Activated CD8-positive, alpha-beta memory T cell treated with anti-CD3 and anti-CD28 coated beads, Interleukin-2, amount 50 U/mL, for 48 hours (primary cell): Measurements from ENCODE around the gene ROBO1.
"Not testable (repeated sequence)": the region's sequence is repeated elsewhere in the genome, so short reads cannot be mapped to it uniquely, and the experiment has no call there.

Source experiments
- DNase-seq: peaks from one replicate; pipeline ENCODE4 v3.0.0-alpha.2; 2020

The ROBO1 gene

GRCh38 chr3:79543218-79543982, 224.4 kb downstream of the ROBO1 start:
- no peak for DNase-seq

GRCh38 chr3:79534727-79535126, 233.1 kb downstream of the ROBO1 start:
- DNase-seq, result no peak

GRCh38 chr3:79531566-79532295, 236.1 kb downstream of the ROBO1 start:
- no peak for DNase-seq

GRCh38 chr3:79521221-79521848, 246.5 kb downstream of the ROBO1 start:
- DNase-seq, result no peak

GRCh38 chr3:79517766-79518413, 249.9 kb downstream of the ROBO1 start:
- DNase-seq, result no peak

GRCh38 chr3:79516795-79517194, 251.0 kb downstream of the ROBO1 start:
- no peak for DNase-seq

GRCh38 chr3:79515072-79515471, 252.7 kb downstream of the ROBO1 start:
- no peak for DNase-seq

- no peak for DNase-seq
Observed at GRCh38 chr3:79514069-79514468, 253.7 kb downstream of the ROBO1 start.

- no peak for DNase-seq
Observed at GRCh38 chr3:79506751-79507150, 261.0 kb downstream of the ROBO1 start.

GRCh38 chr3:79502216-79502681, 265.5 kb downstream of the ROBO1 start:
- not testable (repeated sequence) for DNase-seq

GRCh38 chr3:79497447-79498111, 270.2 kb downstream of the ROBO1 start:
- DNase-seq, result no peak

GRCh38 chr3:79491029-79491641, 276.7 kb downstream of the ROBO1 start:
- no peak for DNase-seq

- no peak for DNase-seq
Observed at GRCh38 chr3:79490165-79491028, 277.4 kb downstream of the ROBO1 start.

- DNase-seq, result no peak
Observed at GRCh38 chr3:79488407-79488806, 279.4 kb downstream of the ROBO1 start.

- no peak for DNase-seq
Observed at GRCh38 chr3:79480746-79481145, 287.1 kb downstream of the ROBO1 start.

- no peak for DNase-seq
Observed at GRCh38 chr3:79478620-79479019, 289.2 kb downstream of the ROBO1 start.

- DNase-seq, result no peak
Observed at GRCh38 chr3:79477242-79477641, 290.6 kb downstream of the ROBO1 start.

- no peak for DNase-seq
Observed at GRCh38 chr3:79473993-79474392, 293.8 kb downstream of the ROBO1 start.

GRCh38 chr3:79467721-79468120, 300.1 kb downstream of the ROBO1 start:
- no peak for DNase-seq

- no peak for DNase-seq
Observed at GRCh38 chr3:79461129-79461792, 306.5 kb downstream of the ROBO1 start.

- no peak for DNase-seq
Observed at GRCh38 chr3:79453600-79453999, 314.2 kb downstream of the ROBO1 start.
